ENCODE results near the gene HPSE2. TPM values are rescaled to one million over a fixed set of nuclear protein-coding genes. Genes with fewer than 3 reads are reported as not detected.

HPSE2 gene
- total RNA-seq, 1 experiment from 2014 or later: not detected

DNA sequence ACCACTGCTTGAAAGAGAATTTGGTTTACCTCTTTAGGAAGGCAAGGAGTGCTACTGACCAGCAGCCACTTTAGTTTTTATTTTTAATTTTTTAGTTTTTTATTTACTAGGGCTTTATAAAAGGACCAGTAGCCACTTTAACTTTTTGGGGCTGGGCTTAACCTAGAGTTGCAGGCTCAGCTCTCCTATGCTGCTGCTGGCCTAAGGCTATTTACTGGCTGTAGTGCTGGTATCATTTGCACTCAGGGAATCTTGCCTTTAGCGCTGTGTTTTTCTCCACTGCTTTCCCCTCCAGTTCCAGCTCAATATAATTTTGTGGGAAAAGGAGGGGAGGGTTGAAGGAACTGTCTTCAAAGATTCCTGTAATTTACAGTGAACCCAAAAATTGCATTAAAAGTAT, 802.3 kb downstream of the HPSE2 start:
- no peak for DNase-seq
- Histone ChIP-seq H3K27me3 (replicated peaks; ENCODE audit: control insufficient read depth, insufficient read depth, low read length) (no peaks in the 10 kb centered on the region), H3K36me3 (ENCODE audit: control insufficient read depth, insufficient read depth, low read length) (peaks cover 1% of the 10 kb centered on the region), H3K4me1 (no peaks in the 10 kb centered on the region), H3K4me3 (ENCODE audit: low read depth, low read length) (no peak overlapping the region), H3K9me3 (no peaks in the 10 kb centered on the region)
- POLR2A ChIA-PET: no interaction called here
- H3K27me3 Mint-ChIP-seq (ENCODE audit: insufficient read depth, unreplicated experiment): no peaks in the 10 kb centered on the region
- H3K27ac Mint-ChIP-seq (ENCODE audit: unreplicated experiment): no peak overlapping the region
- no peaks in the 10 kb centered on the region for H3K9me3 Mint-ChIP-seq (ENCODE audit: unreplicated experiment)
- peaks cover 9% of the 10 kb centered on the region for H3K36me3 Mint-ChIP-seq (ENCODE audit: insufficient read depth, unreplicated experiment)
- no peaks in the 10 kb centered on the region for H3K4me1 Mint-ChIP-seq (ENCODE audit: low read depth, unreplicated experiment)
- H3K4me3 Mint-ChIP-seq (ENCODE audit: unreplicated experiment): no peak overlapping the region
- BruUV-seq (replicated peaks): no TSS peak
- intact Hi-C loops (cut with micrococcal nuclease; ENCODE audit: unreplicated experiment): no loop called here
- CTCF ChIA-PET: no interaction called here
- TF ChIP-seq, protein P1, sequence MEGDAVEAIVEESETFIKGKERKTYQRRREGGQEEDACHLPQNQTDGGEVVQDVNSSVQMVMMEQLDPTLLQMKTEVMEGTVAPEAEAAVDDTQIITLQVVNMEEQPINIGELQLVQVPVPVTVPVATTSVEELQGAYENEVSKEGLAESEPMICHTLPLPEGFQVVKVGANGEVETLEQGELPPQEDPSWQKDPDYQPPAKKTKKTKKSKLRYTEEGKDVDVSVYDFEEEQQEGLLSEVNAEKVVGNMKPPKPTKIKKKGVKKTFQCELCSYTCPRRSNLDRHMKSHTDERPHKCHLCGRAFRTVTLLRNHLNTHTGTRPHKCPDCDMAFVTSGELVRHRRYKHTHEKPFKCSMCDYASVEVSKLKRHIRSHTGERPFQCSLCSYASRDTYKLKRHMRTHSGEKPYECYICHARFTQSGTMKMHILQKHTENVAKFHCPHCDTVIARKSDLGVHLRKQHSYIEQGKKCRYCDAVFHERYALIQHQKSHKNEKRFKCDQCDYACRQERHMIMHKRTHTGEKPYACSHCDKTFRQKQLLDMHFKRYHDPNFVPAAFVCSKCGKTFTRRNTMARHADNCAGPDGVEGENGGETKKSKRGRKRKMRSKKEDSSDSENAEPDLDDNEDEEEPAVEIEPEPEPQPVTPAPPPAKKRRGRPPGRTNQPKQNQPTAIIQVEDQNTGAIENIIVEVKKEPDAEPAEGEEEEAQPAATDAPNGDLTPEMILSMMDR (IDR thresholded peaks at IDR 0.05; ENCODE audit: insufficient read depth in 1 of 2, low read depth in 1 of 2, low read length in 1 of 2, severe bottlenecking in 1 of 2, unreplicated experiment in 1 of 2): no peak

DNA sequence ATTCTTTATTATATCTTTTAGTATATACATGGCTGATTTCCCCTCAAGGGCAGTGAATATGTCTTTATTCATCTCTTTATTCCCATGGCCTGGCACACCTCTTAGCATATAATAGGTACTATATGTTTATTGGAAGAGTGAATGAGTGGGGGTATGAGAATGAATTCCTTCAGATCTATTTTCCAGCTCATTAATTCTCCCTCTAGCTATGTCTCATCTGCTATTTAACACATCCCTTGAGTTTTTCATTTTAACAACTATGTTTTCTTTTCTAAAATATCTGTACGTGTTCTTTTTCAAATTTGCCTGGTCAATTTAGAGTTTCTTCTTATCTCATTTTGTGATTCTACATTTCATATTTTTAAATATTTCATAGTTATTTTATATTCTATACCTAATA, 803.3 kb downstream of the HPSE2 start:
- ChIA-PET CTCF (no interaction called here), POLR2A (no interaction called here)
- no peaks in the 10 kb centered on the region for H3K9me3 ChIP-seq
- peaks cover 9% of the 10 kb centered on the region for H3K36me3 Mint-ChIP-seq (ENCODE audit: insufficient read depth, unreplicated experiment)
- H3K4me3 Mint-ChIP-seq (ENCODE audit: unreplicated experiment): no peak overlapping the region
- intact Hi-C loops (cut with micrococcal nuclease; ENCODE audit: unreplicated experiment): no loop called here
- H3K36me3 ChIP-seq (ENCODE audit: control insufficient read depth, insufficient read depth, low read length): peaks cover 1% of the 10 kb centered on the region
- no peak overlapping the region for H3K4me3 ChIP-seq (ENCODE audit: low read depth, low read length)
- H3K9me3 Mint-ChIP-seq (ENCODE audit: unreplicated experiment): no peaks in the 10 kb centered on the region
- TF ChIP-seq, protein P1 (IDR thresholded peaks at IDR 0.05; ENCODE audit: insufficient read depth in 1 of 2, low read depth in 1 of 2, low read length in 1 of 2, severe bottlenecking in 1 of 2, unreplicated experiment in 1 of 2): no peak
- H3K27me3 ChIP-seq (replicated peaks; ENCODE audit: control insufficient read depth, insufficient read depth, low read length): no peaks in the 10 kb centered on the region
- no peak for DNase-seq
- no TSS peak for BruUV-seq (replicated peaks)
- H3K4me1 ChIP-seq: no peaks in the 10 kb centered on the region
- no peaks in the 10 kb centered on the region for H3K27me3 Mint-ChIP-seq (ENCODE audit: insufficient read depth, unreplicated experiment)
- H3K27ac Mint-ChIP-seq (ENCODE audit: unreplicated experiment): no peak overlapping the region
- no peaks in the 10 kb centered on the region for H3K4me1 Mint-ChIP-seq (ENCODE audit: low read depth, unreplicated experiment)

DNA sequence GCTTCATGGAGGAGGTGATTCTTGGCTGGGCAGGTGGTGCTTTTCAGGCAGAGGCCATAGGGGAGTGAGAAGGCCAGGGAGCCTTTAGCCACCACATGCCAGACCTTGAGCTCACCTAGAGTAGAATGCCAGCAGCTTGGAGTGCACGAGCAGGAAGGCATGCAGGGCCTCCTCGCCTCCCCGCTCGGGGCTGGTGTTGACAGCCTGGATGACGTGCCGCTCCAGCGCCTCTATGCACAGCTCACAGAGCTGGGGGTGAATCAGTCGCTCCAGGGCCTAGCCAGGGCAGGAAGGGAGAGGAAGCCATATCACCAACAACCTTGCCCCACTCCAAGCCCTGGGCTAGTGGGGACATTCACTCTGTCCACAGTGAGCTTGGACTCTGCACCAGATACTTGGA, 804.6 kb downstream of the HPSE2 start:
- POLR2A ChIA-PET: no interaction called here
- Histone ChIP-seq H3K36me3 (ENCODE audit: control insufficient read depth, insufficient read depth, low read length) (peaks cover 1% of the 10 kb centered on the region), H3K4me3 (ENCODE audit: low read depth, low read length) (no peak overlapping the region), H3K27me3 (replicated peaks; ENCODE audit: control insufficient read depth, insufficient read depth, low read length) (no peaks in the 10 kb centered on the region), H3K9me3 (no peaks in the 10 kb centered on the region), H3K4me1 (no peaks in the 10 kb centered on the region)
- Mint-ChIP-seq H3K36me3 (ENCODE audit: insufficient read depth, unreplicated experiment) (peaks cover 9% of the 10 kb centered on the region), H3K27me3 (ENCODE audit: insufficient read depth, unreplicated experiment) (no peaks in the 10 kb centered on the region), H3K4me3 (ENCODE audit: unreplicated experiment) (no peak overlapping the region), H3K27ac (ENCODE audit: unreplicated experiment) (no peak overlapping the region), H3K4me1 (ENCODE audit: low read depth, unreplicated experiment) (no peaks in the 10 kb centered on the region), H3K9me3 (ENCODE audit: unreplicated experiment) (no peaks in the 10 kb centered on the region)
- intact Hi-C loops (cut with micrococcal nuclease; ENCODE audit: unreplicated experiment): no loop called here
- CTCF ChIA-PET: no interaction called here
- no TSS peak for BruUV-seq (replicated peaks)
- TF ChIP-seq, protein P1 (IDR thresholded peaks at IDR 0.05; ENCODE audit: insufficient read depth in 1 of 2, low read depth in 1 of 2, low read length in 1 of 2, severe bottlenecking in 1 of 2, unreplicated experiment in 1 of 2): no peak
- DNase-seq: no peak

All from Caco-2 (cell line).